ENCODE results near the gene PIMREG.

DNA sequence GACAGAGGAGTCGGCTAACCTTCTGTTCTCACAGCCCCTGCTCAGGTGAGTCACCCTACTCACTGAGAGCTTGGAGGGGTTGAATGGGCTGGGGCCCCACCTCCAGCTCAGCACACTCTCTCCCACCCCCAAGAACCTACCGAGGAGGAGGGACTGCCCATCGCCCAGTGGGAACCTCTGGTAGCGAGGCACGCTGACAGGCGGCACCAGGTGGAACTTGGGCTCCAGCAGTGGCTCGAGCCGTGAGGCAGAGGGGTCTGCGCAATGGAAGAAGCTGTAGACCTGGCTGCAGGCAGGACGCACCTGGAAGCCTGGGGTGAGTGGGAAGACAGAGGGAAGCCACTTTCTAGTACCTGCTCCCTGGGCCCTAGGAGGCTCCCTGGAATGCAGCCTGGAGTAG lies 28.3 kb downstream of the PIMREG start:
- TF ChIP-seq, protein P1, sequence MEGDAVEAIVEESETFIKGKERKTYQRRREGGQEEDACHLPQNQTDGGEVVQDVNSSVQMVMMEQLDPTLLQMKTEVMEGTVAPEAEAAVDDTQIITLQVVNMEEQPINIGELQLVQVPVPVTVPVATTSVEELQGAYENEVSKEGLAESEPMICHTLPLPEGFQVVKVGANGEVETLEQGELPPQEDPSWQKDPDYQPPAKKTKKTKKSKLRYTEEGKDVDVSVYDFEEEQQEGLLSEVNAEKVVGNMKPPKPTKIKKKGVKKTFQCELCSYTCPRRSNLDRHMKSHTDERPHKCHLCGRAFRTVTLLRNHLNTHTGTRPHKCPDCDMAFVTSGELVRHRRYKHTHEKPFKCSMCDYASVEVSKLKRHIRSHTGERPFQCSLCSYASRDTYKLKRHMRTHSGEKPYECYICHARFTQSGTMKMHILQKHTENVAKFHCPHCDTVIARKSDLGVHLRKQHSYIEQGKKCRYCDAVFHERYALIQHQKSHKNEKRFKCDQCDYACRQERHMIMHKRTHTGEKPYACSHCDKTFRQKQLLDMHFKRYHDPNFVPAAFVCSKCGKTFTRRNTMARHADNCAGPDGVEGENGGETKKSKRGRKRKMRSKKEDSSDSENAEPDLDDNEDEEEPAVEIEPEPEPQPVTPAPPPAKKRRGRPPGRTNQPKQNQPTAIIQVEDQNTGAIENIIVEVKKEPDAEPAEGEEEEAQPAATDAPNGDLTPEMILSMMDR (IDR thresholded peaks at IDR 0.05): no peak
- TF ChIP-seq ZFX (IDR thresholded peaks at IDR 0.05; ENCODE audit: borderline replicate concordance): no peak

All from 22Rv1 (cell line).